Testis (tissue), 3 donors: ENCODE measurements around the gene ADPRM. TPM values are rescaled to one million over a fixed set of nuclear protein-coding genes. Genes with fewer than 3 reads are reported as not detected.

Experiments used
- DNase-seq: peaks from one replicate; pipeline ENCODE4 v3.0.0-alpha.2; 2019
- H3K27ac ChIP-seq, 2 donors: fragments of 200-600 bp; sonication (generic); one replicate each; pipeline ENCODE4 v1.5.1; 2019
- H3K27me3 ChIP-seq: fragments of 200-600 bp; sonication (generic); one replicate; pipeline ENCODE4 v1.5.1; 2019
- H3K36me3 ChIP-seq: fragments of 200-600 bp; sonication (generic); one replicate; pipeline ENCODE4 v1.5.1; 2017; ENCODE audit warnings: low read depth; ENCODE audit errors: missing control alignments
- H3K4me1 ChIP-seq: fragments of 200-600 bp; sonication (generic); one replicate; pipeline ENCODE4 v1.5.1; 2019
- H3K4me3 ChIP-seq, 2 donors: fragments of 200-600 bp; sonication (generic); one replicate each; pipeline ENCODE4 v1.5.1; 2017 to 2019
- H3K9me3 ChIP-seq: fragments of 200-600 bp; sonication (generic); one replicate; pipeline ENCODE4 v1.5.1; 2017
- CTCF ChIP-seq, 3 experiments: fragments of 450-650 bp in 2 of 3; fragments of 200-600 bp in 1 of 3; sonication (generic) in 1 of 3; IDR thresholded peaks; one replicate each; pipeline ENCODE4 v1.5.1; 2016 to 2019; ENCODE audit warnings: antibody characterized with exemption in 3 of 3, mild to moderate bottlenecking in 2 of 3, moderate library complexity in 1 of 3
- POLR2A ChIP-seq: fragments of 450-650 bp; IDR thresholded peaks from one replicate; pipeline ENCODE4 v1.6.1; 2017; ENCODE audit warnings: antibody characterized with exemption, mild to moderate bottlenecking, moderate library complexity
- WGBS, 2 donors: methylation state at CpG; one replicate each; pipeline ENCODE4 v1.1.5; 2018; 5-methylcytosine and 5-hydroxymethylcytosine counted together
- intact Hi-C: fragments of 100-400 bp; cut with DNase I; formaldehyde crosslinking; loops from one replicate; pipeline ENCODE4 v1.15.1; 2023; ENCODE audit warnings: low total_unique reads
- polyA plus RNA-seq: library from polyadenylated mRNA; stranded (reverse); fragments of 350-450 nt; fragmentation: Illumina TruSeq; extraction: RNeasy Lipid Tissue Mini Kit (QIAGEN cat#74804); gene quantifications from one replicate; pipeline ENCODE4 v1.2.3, GENCODE V29; 2014; ENCODE audit warnings: low read depth, low replicate concordance; ENCODE audit not compliant: insufficient read depth
- total RNA-seq, 2 donors: library from RNA; depleted of rRNA; stranded (reverse); fragments of >200 nt; gene quantifications; one replicate each; pipeline ENCODE4 v1.2.3, GENCODE V29; 2016

Gene ADPRM
- total and polyA plus RNA-seq, 3 donors from 2014 or later, result 8.0 to 13.8 (median 9.0) TPM

DNA sequence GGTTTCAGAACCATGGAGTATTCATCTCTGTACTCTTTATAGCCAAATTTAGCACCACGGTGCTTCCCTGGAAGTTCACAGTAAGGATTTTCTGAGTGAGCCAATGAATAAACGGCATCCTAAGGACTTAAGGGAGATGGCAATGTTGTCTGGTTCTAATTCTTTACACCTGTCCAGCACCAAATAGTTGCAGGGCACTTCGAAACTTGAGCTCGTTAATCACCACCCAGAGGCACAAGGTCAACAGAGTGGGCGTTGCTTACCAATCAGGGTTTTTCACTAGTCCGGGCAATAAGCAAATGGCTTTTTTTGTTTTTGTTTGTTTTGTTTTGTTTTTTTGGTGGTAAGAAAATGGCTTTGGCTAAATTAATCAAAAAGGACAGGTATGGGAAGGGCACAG lies 60.7 kb downstream of the ADPRM start:
- Histone ChIP-seq H3K4me1 (peaks cover 4% of the 10 kb centered on the region), H3K27ac (no peak overlapping the region), H3K27me3 (no peaks in the 10 kb centered on the region), H3K36me3 (no peaks in the 10 kb centered on the region), H3K4me3 (no peak overlapping the region), H3K9me3 (no peaks in the 10 kb centered on the region)
- intact Hi-C loops, result no loop called here
- DNase-seq, result no peak
- 87 to 96% methylated on average over 6 of the region's 6 CpGs for WGBS, 2 donors
- TF ChIP-seq POLR2A, result no peak
- no peak for TF ChIP-seq CTCF (IDR thresholded peaks at IDR 0.05)

Other genes with a start within 250 kb of the ADPRM start
- gene MYH4, start 228.0 kb upstream of the ADPRM start, total RNA-seq, result under 1 TPM; 0.31 to 0.39 TPM
- gene MYH4, start 228.0 kb upstream of the ADPRM start, polyA plus RNA-seq, result 0.08 TPM
- under 1 TPM; 0.47 to 0.93 TPM for gene MYH1, start 179.1 kb upstream of the ADPRM start, total RNA-seq
- 3.0 TPM for gene MYH1, start 179.1 kb upstream of the ADPRM start, polyA plus RNA-seq
- gene MYH2, start 147.9 kb upstream of the ADPRM start, total RNA-seq, result under 1 TPM; 0.31 to 0.99 TPM
- gene MYH2, start 147.9 kb upstream of the ADPRM start, polyA plus RNA-seq, result 3.3 TPM
- gene MYH3, start 40.3 kb upstream of the ADPRM start, total RNA-seq, result 10 to 100 TPM; 18.1 to 19.3 TPM
- gene MYH3, start 40.3 kb upstream of the ADPRM start, polyA plus RNA-seq, result 35.3 TPM
- gene SCO1, start 61 bp upstream of the ADPRM start, total RNA-seq, result 10 to 100 TPM; 23.9 to 31.9 TPM
- gene SCO1, start 61 bp upstream of the ADPRM start, polyA plus RNA-seq, result 25.7 TPM
- 10 to 100 TPM; 16.2 to 22.2 TPM for gene TMEM220, start 32.4 kb downstream of the ADPRM start, total RNA-seq
- gene TMEM220, start 32.4 kb downstream of the ADPRM start, polyA plus RNA-seq, result 53.1 TPM
- not detected for gene TMEM238L, start 106.5 kb downstream of the ADPRM start, total RNA-seq
- gene TMEM238L, start 106.5 kb downstream of the ADPRM start, polyA plus RNA-seq, result not detected
- under 1 TPM; 0.08 to 0.37 TPM for gene PIRT, start 140.5 kb downstream of the ADPRM start, total RNA-seq
- gene PIRT, start 140.5 kb downstream of the ADPRM start, polyA plus RNA-seq, result 0.18 TPM